GM18517 (cell line): ENCODE data around the gene LRP1B.
"Not testable (repeated sequence)": the region's sequence is repeated elsewhere in the genome, so short reads cannot be mapped to it uniquely, and the experiment has no call there.

Experiments used
- ATAC-seq: cut with Tn5 transposase; IDR thresholded peaks from one replicate; pipeline ENCODE4 v1.9.1; 2021; ENCODE audit warnings: mild to moderate bottlenecking, moderate library complexity; ENCODE audit not compliant: unreplicated experiment

Gene LRP1B

GRCh38 chr2:142104134-142104758 lies 26.6 kb downstream of the LRP1B start:
- ATAC-seq, result no peak

- no peak for ATAC-seq
Observed at GRCh38 chr2:142100970-142101369, 29.8 kb downstream of the LRP1B start.

- ATAC-seq, result no peak
Observed at GRCh38 chr2:142100139-142100873, 30.5 kb downstream of the LRP1B start.

- no peak for ATAC-seq
Observed at GRCh38 chr2:142097711-142098110, 33.1 kb downstream of the LRP1B start.

- ATAC-seq, result no peak
Observed at GRCh38 chr2:142095647-142096046, 35.2 kb downstream of the LRP1B start.

- ATAC-seq, result no peak
Observed at GRCh38 chr2:142094233-142094632, 36.6 kb downstream of the LRP1B start.

GRCh38 chr2:142088058-142088568 lies 42.7 kb downstream of the LRP1B start:
- no peak for ATAC-seq

- not testable (repeated sequence) for ATAC-seq
Observed at GRCh38 chr2:142087585-142087984, 43.2 kb downstream of the LRP1B start.

GRCh38 chr2:142082368-142082767 lies 48.4 kb downstream of the LRP1B start:
- no peak for ATAC-seq

GRCh38 chr2:142076317-142076716 lies 54.5 kb downstream of the LRP1B start:
- ATAC-seq, result no peak

- no peak for ATAC-seq
Observed at GRCh38 chr2:142075826-142076225, 55.0 kb downstream of the LRP1B start.

GRCh38 chr2:142069251-142069888 lies 61.4 kb downstream of the LRP1B start:
- no peak for ATAC-seq

- ATAC-seq, result no peak
Observed at GRCh38 chr2:142065700-142066099, 65.1 kb downstream of the LRP1B start.

GRCh38 chr2:142065156-142065555 lies 65.7 kb downstream of the LRP1B start:
- ATAC-seq, result no peak

- no peak for ATAC-seq
Observed at GRCh38 chr2:142061733-142062132, 69.1 kb downstream of the LRP1B start.

- no peak for ATAC-seq
Observed at GRCh38 chr2:142058149-142058548, 72.7 kb downstream of the LRP1B start.

- ATAC-seq, result no peak
Observed at GRCh38 chr2:142056784-142057183, 74.0 kb downstream of the LRP1B start.

GRCh38 chr2:142052220-142052863 lies 78.5 kb downstream of the LRP1B start:
- no peak for ATAC-seq

- ATAC-seq, result no peak
Observed at GRCh38 chr2:142048581-142048980, 82.2 kb downstream of the LRP1B start.

- ATAC-seq, result no peak
Observed at GRCh38 chr2:142045641-142046040, 85.2 kb downstream of the LRP1B start.

- no peak for ATAC-seq
Observed at GRCh38 chr2:142044197-142044596, 86.6 kb downstream of the LRP1B start.
